NCI-H187 treated with DMSO at 0.1 percent for 48 hours (cell line): Measurements from ENCODE around the gene PSMA5.
"Not testable (repeated sequence)": the region's sequence is repeated elsewhere in the genome, so short reads cannot be mapped to it uniquely, and the experiment has no call there.

ENCODE experiments used
- DNase-seq: peaks from one replicate; lab custom pipeline; 2025; lab: John Stamatoyannopoulos, UW

Gene PSMA5

DNA sequence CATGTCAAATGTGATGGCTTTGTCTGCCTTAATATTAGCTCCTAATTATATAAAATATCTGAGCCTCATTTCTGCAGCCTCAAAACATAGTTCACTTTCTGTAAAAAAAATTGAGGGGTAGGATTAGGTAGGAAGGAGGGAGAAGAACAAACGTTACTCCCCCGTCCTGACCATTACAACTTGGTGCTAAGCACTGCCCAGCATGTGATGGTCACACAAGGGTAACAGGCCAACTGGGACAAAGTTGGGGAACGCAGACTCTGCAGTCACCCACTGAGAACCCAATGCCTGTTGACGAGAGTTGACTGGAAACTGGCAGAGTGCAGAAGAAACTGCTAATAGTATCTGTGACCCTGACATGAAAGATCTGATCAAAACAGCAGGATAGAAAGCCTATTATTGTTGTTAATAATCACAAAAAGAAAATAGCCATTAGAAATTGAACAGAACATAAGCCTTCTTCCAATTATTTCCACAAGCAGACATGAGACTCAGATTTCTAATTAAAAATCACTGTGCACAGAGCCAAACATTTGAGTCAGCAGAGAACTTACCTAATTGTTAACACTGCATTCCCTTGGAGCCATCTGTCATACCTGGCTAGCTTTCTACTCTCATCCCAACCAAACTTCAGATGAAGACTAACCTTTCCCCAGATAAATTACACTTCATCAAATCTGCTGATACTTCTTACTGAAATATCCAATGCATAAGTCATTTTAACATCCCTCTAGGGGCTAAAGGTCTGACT, 34.0 kb downstream of the PSMA5 start:
- no peak for DNase-seq

- no peak for DNase-seq
These were observed 34.6 kb downstream of the PSMA5 start for GRCh38 chr1:109391626-109392025.

GRCh38 chr1:109391157-109391556, 35.1 kb downstream of the PSMA5 start:
- no peak for DNase-seq

DNA sequence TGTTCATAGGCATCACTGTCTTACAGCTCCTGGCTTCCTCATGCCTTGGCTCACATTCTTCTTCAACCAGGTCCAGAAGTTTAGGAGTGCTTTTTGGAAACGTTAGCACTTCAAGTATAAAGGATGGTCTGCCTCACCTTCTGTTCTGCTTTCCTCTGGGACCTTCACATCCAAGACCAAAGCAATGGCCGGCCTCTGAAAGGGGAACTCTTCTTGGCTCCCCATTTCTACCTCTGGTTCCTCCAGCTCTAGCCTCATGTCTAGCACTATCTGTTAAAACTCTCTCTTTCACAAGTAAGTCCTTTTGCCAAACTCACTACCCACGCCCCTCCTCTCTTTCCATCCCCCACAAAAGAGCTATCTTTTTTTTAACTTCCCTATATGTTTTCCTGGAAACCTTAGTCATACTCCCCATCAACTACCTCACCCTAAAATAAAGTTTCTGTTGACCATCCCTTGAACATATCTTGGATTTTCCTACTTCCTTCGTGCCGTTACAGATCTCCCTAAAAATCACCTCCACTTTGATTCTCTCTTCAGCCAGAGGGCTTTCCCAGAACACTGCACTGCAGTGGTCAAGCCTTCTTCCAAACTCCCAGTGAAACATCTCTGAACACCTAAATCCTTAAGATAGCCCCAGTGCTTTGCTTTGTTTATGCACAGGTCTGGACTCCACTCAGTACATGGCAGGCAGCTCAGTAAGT, 36.5 kb downstream of the PSMA5 start:
- no peak for DNase-seq

GRCh38 chr1:109388884-109389637, 37.2 kb downstream of the PSMA5 start:
- no peak for DNase-seq

- DNase-seq = no peak
These were observed 38.0 kb downstream of the PSMA5 start for GRCh38 chr1:109388208-109388711.

- no peak for DNase-seq
These were observed 40.1 kb downstream of the PSMA5 start for GRCh38 chr1:109386054-109386717.

GRCh38 chr1:109385417-109385816, 40.8 kb downstream of the PSMA5 start:
- DNase-seq = no peak

- DNase-seq = no peak
These were observed 42.4 kb downstream of the PSMA5 start for GRCh38 chr1:109383854-109384253.

DNA sequence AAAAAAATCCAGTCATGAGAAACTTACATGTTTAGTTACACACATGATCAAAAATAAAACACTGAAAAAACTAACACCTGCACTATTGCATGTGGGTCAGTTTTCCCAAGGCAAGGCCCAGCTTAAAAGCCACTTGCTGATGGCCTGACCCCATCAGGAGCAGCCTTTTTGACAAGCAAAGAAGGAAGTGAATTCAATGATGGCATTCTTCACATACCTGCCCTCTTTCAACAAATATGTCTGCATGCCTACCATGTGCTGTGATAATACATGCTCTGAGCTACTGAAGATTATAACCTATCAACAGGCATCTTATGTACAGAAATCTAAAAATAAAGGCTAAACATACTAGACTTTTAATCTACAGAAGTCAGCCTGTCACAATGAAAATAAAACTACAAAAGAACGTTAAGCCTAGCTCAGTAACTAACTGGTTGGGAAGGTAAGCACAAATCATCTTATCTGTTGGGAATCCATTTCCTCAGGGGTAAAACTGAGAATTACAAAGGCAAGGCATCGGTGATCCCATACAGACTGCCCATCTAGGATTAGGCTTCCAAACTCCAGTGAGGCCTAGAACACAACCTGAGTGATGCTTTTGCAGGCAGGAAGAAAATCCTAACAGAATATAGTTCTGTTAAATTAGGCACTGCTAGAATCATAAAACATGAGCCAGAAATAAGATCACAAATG, 43.0 kb downstream of the PSMA5 start:
- no peak for DNase-seq

GRCh38 chr1:109381573-109381972, 44.7 kb downstream of the PSMA5 start:
- no peak for DNase-seq

DNA sequence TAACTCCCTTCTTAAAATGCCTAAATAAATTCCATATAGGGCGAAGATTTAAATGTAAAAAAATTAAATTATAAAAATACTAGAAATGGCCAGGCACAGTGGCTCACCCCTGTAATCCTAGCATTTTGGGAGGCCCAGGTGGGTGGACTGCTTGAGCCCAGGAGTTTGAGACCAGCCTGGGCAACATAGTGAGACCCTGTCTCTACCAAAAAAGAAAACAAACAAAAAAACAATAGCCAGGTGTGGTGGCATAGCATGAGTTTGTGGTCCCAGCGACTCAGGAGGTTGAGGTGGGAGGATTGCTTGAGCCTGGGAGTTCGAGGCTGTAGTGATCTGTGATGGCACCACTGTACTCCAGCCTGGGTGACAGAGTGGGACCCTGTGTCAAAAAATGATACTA, 46.3 kb downstream of the PSMA5 start:
- no peak for DNase-seq

DNA sequence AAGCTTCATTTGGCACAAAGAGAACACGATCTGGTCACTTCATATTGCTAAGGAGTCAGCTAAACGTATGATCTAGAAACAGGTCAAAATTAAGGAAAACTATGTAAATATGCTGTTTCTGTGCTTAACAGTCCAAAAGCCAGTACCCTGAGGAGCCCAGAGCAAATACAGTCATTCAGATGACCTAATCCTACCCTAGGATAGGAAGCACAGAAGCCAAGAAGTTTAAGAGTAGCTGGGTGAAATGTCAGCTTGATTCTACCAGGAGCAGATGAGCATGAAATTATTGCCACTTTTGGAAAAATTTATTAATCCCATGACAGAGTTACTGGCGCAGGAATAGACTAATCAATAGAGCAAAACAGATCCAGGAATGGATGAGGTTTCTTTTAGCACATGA, 46.8 kb downstream of the PSMA5 start:
- DNase-seq = no peak

GRCh38 chr1:109377698-109378097, 48.5 kb downstream of the PSMA5 start:
- DNase-seq = no peak

GRCh38 chr1:109373696-109374095, 52.6 kb downstream of the PSMA5 start:
- not testable (repeated sequence) for DNase-seq

GRCh38 chr1:109373126-109373525, 53.1 kb downstream of the PSMA5 start:
- no peak for DNase-seq

- no peak for DNase-seq
These were observed 54.0 kb downstream of the PSMA5 start for GRCh38 chr1:109372281-109372680.

DNA sequence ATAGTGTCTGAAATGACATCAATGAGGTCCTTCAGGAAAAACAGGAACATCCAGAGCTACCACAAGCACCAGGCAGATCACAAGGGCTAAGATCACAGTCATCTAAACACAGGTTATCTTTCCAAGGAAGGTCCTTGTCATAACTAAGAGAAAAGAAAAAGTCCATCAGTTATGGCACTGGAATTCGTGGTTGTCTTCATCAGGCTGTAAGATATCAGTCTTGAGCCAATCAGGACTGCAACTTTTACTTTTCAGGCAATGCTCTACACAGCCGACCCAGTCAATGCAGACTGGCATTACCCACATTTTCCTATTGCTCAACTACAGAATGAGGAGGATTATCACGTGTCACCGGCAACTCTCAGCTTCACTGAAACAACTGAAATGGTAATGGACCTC, 54.9 kb downstream of the PSMA5 start:
- no peak for DNase-seq

DNA sequence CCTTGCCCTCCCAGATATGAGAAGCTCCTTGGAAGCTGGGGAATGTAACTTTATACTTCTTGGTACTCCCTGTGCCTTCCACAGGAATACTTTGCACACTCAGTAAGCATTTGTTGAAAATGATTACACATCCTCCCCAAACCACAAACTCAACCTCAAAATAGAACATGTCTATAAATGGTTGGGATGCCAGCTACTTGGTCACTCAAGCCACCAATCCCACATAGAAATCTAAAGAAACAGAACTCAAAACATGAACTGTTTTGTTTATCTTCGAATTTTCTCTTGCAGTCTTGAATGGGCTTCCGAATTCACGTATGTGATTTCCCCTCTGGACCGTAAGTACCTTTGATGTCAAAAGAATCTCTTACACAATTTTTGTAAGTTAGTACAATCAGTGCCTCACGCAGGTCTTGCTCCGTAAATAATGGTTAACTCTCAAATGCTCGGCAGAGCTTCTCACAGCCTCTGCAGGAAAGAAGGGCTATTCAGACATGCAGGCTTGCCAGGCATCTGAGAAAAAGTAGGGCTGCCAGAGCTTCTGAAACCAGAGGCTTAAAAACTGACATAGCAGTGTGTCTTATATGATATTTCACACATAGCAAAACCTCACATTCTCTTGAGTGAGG, 55.4 kb downstream of the PSMA5 start:
- DNase-seq = no peak

- DNase-seq = no peak
These were observed 57.0 kb downstream of the PSMA5 start for GRCh38 chr1:109369167-109369746.

DNA sequence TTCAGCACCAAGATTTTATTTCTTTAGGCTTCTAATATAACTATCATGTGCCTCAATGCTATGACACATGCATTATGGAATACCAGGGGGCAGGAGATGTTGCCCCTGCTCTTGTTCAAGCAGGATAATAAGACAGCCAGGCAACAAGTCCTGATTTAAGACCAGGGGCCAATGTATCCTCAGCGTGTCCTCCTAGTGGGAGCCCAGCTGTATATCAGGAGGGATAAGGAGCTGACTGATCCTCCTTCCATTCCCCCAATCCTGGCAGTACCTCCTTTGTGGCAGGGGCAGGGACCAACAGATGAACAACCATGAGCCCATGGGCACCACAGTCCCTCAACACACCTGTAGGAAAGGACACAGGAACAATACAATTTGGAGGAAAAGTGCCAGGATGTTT, 57.8 kb downstream of the PSMA5 start:
- DNase-seq = no peak
